H9 (cell line): ENCODE results near the gene CDHR2. TPM values are rescaled to one million over a fixed set of nuclear protein-coding genes. Genes with fewer than 3 reads are reported as not detected.

Experiments used
- DNase-seq: peaks from one replicate; pipeline ENCODE4 v3.0.0-alpha.2; 2017
- H2AFZ ChIP-seq: one replicate; pipeline ENCODE4 v1.6.1; 2013; ENCODE audit warnings: mild to moderate bottlenecking, low read length, control low read depth, moderate library complexity
- H2AK5ac ChIP-seq: 2 replicates; pipeline ENCODE4 v1.6.1; 2013; ENCODE audit warnings: low read length, control low read depth, mixed read lengths; ENCODE audit not compliant: insufficient read length
- H2BK120ac ChIP-seq: one replicate; pipeline ENCODE4 v1.6.1; 2013; ENCODE audit warnings: low read depth, mild to moderate bottlenecking, low read length, control low read depth, inconsistent platforms; ENCODE audit not compliant: poor library complexity, severe bottlenecking
- H2BK12ac ChIP-seq: 2 replicates; pipeline ENCODE4 v1.6.1; 2013; ENCODE audit warnings: low read length, control low read depth, mixed read lengths, low read depth; ENCODE audit not compliant: insufficient read length
- H2BK15ac ChIP-seq: 2 replicates; pipeline ENCODE4 v1.6.1; 2013; ENCODE audit warnings: low read depth, low read length, control low read depth
- H2BK20ac ChIP-seq: one replicate; pipeline ENCODE4 v1.6.1; 2013; ENCODE audit warnings: low read depth, mild to moderate bottlenecking, low read length, control low read depth, inconsistent platforms; ENCODE audit not compliant: poor library complexity, severe bottlenecking
- H2BK5ac ChIP-seq: 2 replicates; pipeline ENCODE4 v1.6.1; 2013; ENCODE audit warnings: low read length, control low read depth, mixed read lengths; ENCODE audit not compliant: insufficient read length
- H3K14ac ChIP-seq: 2 replicates; pipeline ENCODE4 v1.6.1; 2013; ENCODE audit warnings: low read length, control low read depth; ENCODE audit not compliant: insufficient read depth
- H3K18ac ChIP-seq: 2 replicates; pipeline ENCODE4 v1.6.1; 2013; ENCODE audit warnings: low read depth, mild to moderate bottlenecking, mixed read lengths, low read length, control low read depth; ENCODE audit not compliant: insufficient read length
- H3K23ac ChIP-seq: 2 replicates; pipeline ENCODE4 v1.6.1; 2013; ENCODE audit warnings: low read length, control low read depth, mixed read lengths, low read depth; ENCODE audit not compliant: insufficient read length
- H3K23me2 ChIP-seq: 2 replicates; pipeline ENCODE4 v1.6.1; 2013; ENCODE audit warnings: low read depth, mild to moderate bottlenecking, mixed read lengths, low read length, control low read depth; ENCODE audit not compliant: insufficient read length, poor library complexity, severe bottlenecking
- H3K27ac ChIP-seq: 2 replicates; pipeline ENCODE4 v1.5.1; 2013; ENCODE audit warnings: low read length, control low read depth, mixed read lengths, low read depth; ENCODE audit not compliant: insufficient read length
- H3K27me3 ChIP-seq: 2 replicates; pipeline ENCODE4 v1.6.1; 2013; ENCODE audit warnings: low read length, control low read depth, inconsistent platforms; ENCODE audit not compliant: insufficient read depth
- H3K4ac ChIP-seq: 2 replicates; pipeline ENCODE4 v1.6.1; 2013; ENCODE audit warnings: low read depth, mild to moderate bottlenecking, control low read depth, inconsistent platforms, low read length, moderate library complexity
- H3K4me1 ChIP-seq: 2 replicates; pipeline ENCODE4 v1.6.1; 2013; ENCODE audit warnings: low read length, control low read depth, inconsistent platforms; ENCODE audit not compliant: insufficient read depth
- H3K4me2 ChIP-seq: 2 replicates; pipeline ENCODE4 v1.6.1; 2013; ENCODE audit warnings: low read length, control low read depth, mixed read lengths; ENCODE audit not compliant: insufficient read length, insufficient read depth
- H3K56ac ChIP-seq: 2 replicates; pipeline ENCODE4 v1.6.1; 2013; ENCODE audit warnings: low read depth, mild to moderate bottlenecking, mixed read lengths, low read length, control low read depth; ENCODE audit not compliant: insufficient read length
- H3K79me1 ChIP-seq: 2 replicates; pipeline ENCODE4 v1.6.1; 2013; ENCODE audit warnings: low read depth, mild to moderate bottlenecking, moderate library complexity, low read length, control low read depth, inconsistent platforms; ENCODE audit not compliant: insufficient read depth, poor library complexity, severe bottlenecking
- H3K79me2 ChIP-seq: 2 replicates; pipeline ENCODE4 v1.6.1; 2013; ENCODE audit warnings: low read length, control low read depth, inconsistent platforms; ENCODE audit not compliant: insufficient read depth
- H3K9ac ChIP-seq: 2 replicates; pipeline ENCODE4 v1.6.1; 2013; ENCODE audit warnings: low read length, control low read depth, mixed read lengths; ENCODE audit not compliant: insufficient read length; ENCODE audit errors: extremely low read depth
- H3K9me3 ChIP-seq: one replicate; pipeline ENCODE4 v1.6.1; 2013; ENCODE audit warnings: low read depth, low read length, inconsistent platforms; ENCODE audit not compliant: control insufficient read depth
- H3T11ph ChIP-seq: one replicate; pipeline ENCODE4 v1.6.1; 2013; ENCODE audit warnings: mild to moderate bottlenecking, low read length, control low read depth, inconsistent platforms
- H4K20me1 ChIP-seq: one replicate; pipeline ENCODE4 v1.6.1; 2013; ENCODE audit not compliant: control insufficient read depth, insufficient read length, insufficient read depth
- H4K5ac ChIP-seq: 2 replicates; pipeline ENCODE4 v1.6.1; 2013; ENCODE audit warnings: low read depth, mild to moderate bottlenecking, mixed read lengths, low read length, control low read depth; ENCODE audit not compliant: insufficient read length
- H4K8ac ChIP-seq: replicated peaks from 2 replicates; pipeline ENCODE4 v1.6.1; 2013; ENCODE audit warnings: low read length, control low read depth, mixed read lengths, low read depth; ENCODE audit not compliant: insufficient read length
- H4K91ac ChIP-seq: 2 replicates; pipeline ENCODE4 v1.6.1; 2013; ENCODE audit warnings: low read depth, mild to moderate bottlenecking, moderate library complexity, mixed read lengths, low read length, control low read depth; ENCODE audit not compliant: insufficient read length
- H3K27ac Mint-ChIP-seq, 3 experiments: 2 replicates in 2 of 3; 3 replicates in 1 of 3; pipeline ENCODE4 v1.8.0; 2020 to 2021; ENCODE audit warnings: mixed read lengths in 3 of 3, mild to moderate bottlenecking in 1 of 3, moderate library complexity in 1 of 3
- H3K27me3 Mint-ChIP-seq: 2 replicates; pipeline ENCODE4 v1.8.0; 2021; ENCODE audit warnings: low read depth, mild to moderate bottlenecking, moderate library complexity, mixed read lengths
- H3K36me3 Mint-ChIP-seq, 3 experiments: 2 replicates in 2 of 3; 3 replicates in 1 of 3; pipeline ENCODE4 v1.8.0; 2020 to 2021; ENCODE audit warnings: low read depth in 3 of 3, mixed read lengths in 3 of 3; ENCODE audit not compliant: insufficient read depth in 1 of 3
- H3K4me1 Mint-ChIP-seq, 2 experiments: 2 replicates each; pipeline ENCODE4 v1.8.0; 2020; ENCODE audit warnings: mixed read lengths in 2 of 2
- H3K4me3 Mint-ChIP-seq, 2 experiments: 2 replicates in 1 of 2; 3 replicates in 1 of 2; pipeline ENCODE4 v1.8.0; 2020 to 2021; ENCODE audit warnings: mild to moderate bottlenecking in 2 of 2, mixed read lengths in 2 of 2, moderate library complexity in 1 of 2
- H3K9me3 Mint-ChIP-seq, 2 experiments: 2 replicates in 1 of 2; 3 replicates in 1 of 2; pipeline ENCODE4 v1.8.0; 2020; ENCODE audit warnings: mild to moderate bottlenecking in 2 of 2, mixed read lengths in 2 of 2, moderate library complexity in 1 of 2
- CTCF ChIP-seq: fragments of 200-600 bp; sonication (generic); conservative IDR thresholded peaks from 3 replicates; pipeline ENCODE4 v1.8.0; 2021; ENCODE audit warnings: antibody characterized with exemption, mild to moderate bottlenecking
- WGBS: extraction: QIAGEN DNeasy Blood & Tissue Kit; methylation state at CpG from one replicate; pipeline ENCODE4 v1.1.7; 2013; ENCODE audit warnings: missing lambda C conversion rate, low lambda C conversion rate, mixed read lengths; ENCODE audit not compliant: insufficient read length; ENCODE audit errors: extremely low coverage; 5-methylcytosine and 5-hydroxymethylcytosine counted together
- total RNA-seq: library from RNA; stranded (reverse); gene quantifications from 2 replicates; pipeline ENCODE4 v1.2.1, GENCODE V29; 2021

The CDHR2 gene
- total RNA-seq, 1 experiment from 2014 or later: 0.90 TPM

- Histone ChIP-seq H3K9ac (no peak overlapping the region), H4K20me1 (no peaks in the 10 kb centered on the region), H3K56ac (no peak overlapping the region), H3K27me3 (no peaks in the 10 kb centered on the region; the same call in 1 of the 2 replicates), H3K18ac (no peak overlapping the region), H2BK120ac (no peak overlapping the region), H3K79me1 (no peaks in the 10 kb centered on the region), H3K27ac (no peak overlapping the region), H4K5ac (no peak overlapping the region), H4K8ac (no peak overlapping the region), H2BK15ac (no peak overlapping the region), H2AFZ (no peak overlapping the region), H3K23me2 (peaks cover 6% of the 10 kb centered on the region), H3K14ac (no peak overlapping the region), H3K79me2 (no peaks in the 10 kb centered on the region), H2AK5ac (no peak overlapping the region), H2BK12ac (no peak overlapping the region), H3K23ac (no peak overlapping the region), H3T11ph (no peak overlapping the region), H3K4me2 (no peak overlapping the region), H3K4me1 (no peaks in the 10 kb centered on the region; the same call in 1 of the 2 replicates), H4K91ac (no peak overlapping the region), H3K9me3 (no peaks in the 10 kb centered on the region), H3K4ac (no peak overlapping the region), H2BK20ac (no peak overlapping the region), H2BK5ac (no peak overlapping the region)
- no peak overlapping the region for H3K4me3 Mint-ChIP-seq
- no peak for DNase-seq
- H3K27ac Mint-ChIP-seq: no peak overlapping the region
- no peak for TF ChIP-seq CTCF
- no peaks in the 10 kb centered on the region; a peak in 1 of 5 replicates for H3K9me3 Mint-ChIP-seq
- no CpG with 5 or more reads among the region's 2 CpGs for WGBS
- H3K36me3 Mint-ChIP-seq: no peaks in the 10 kb centered on the region
- H3K4me1 Mint-ChIP-seq: peaks cover 29 to 38% of the 10 kb centered on the region in 2 experiments
- peaks cover 48% of the 10 kb centered on the region for H3K27me3 Mint-ChIP-seq
Observed at GRCh38 chr5:176612855-176613254, 63.7 kb downstream of the CDHR2 start.
